ENCODE data around the gene GZF1. TPM values are rescaled to one million over a fixed set of nuclear protein-coding genes. Genes with fewer than 3 reads are reported as not detected.

GZF1 gene
- total RNA-seq, 1 experiment from 2014 or later: 13.4 TPM

GRCh38 chr20:23407781-23408464 is 45.9 kb downstream of the GZF1 start:
- no peak for DNase-seq (ENCODE audit: low spot score)

DNA sequence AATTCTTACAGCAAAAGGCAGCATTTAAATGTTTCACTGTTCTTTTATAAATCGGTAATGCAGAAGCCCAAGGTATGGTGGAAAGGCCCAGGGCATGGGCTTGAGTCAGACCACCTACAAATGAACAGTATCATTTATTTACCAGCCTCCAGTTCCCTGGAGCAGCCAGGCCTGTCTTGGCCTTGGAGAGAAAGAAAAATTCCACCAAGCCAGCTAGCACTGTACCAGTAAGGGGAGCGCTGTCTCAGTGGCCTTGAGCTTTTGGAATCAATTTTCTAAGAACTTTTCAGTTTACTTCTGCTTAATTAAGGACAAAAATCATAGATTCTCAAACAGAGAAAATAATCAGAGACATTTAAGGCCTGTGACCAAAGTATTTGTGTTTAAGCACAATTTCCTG is 47.0 kb downstream of the GZF1 start:
- DNase-seq (ENCODE audit: low spot score): no peak

- no peak for DNase-seq (ENCODE audit: low spot score)
Observed at GRCh38 chr20:23409800-23410199, 47.8 kb downstream of the GZF1 start.

DNA sequence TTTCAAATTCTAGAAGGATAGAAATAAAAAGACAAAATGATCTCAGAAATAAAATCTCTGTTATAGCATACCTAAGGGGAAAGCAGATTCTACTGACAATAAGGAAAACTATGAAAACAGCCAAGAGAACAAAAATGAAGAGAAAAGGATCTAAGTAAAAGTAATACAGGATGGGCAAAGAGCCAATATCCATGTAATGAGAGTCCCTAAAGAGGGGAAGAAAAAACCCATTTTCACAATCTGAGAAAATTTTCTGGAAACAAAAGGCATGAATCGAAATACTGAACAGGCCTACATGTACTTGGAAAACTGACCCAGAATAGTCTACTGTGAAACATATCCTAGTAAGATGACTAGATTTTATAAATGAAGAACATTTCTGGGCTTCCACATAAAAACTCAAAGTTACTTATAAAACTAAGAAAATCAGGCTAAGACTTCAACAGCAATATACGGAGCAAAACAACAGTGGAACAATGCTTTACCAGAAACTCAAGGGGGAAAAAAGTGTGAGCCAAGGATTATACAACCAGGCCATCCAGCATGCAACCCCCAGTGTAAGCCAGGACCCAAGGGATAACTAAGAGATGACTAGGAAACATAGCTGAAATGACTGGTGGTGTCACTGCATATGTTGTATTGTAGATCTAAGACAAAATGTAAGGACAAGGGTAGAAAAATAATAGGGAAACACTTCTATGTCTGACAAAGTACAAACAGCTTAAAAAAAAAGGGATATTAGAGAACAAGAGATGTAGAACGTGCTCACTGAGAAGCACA is 49.1 kb downstream of the GZF1 start:
- DNase-seq (ENCODE audit: low spot score): no peak

DNA sequence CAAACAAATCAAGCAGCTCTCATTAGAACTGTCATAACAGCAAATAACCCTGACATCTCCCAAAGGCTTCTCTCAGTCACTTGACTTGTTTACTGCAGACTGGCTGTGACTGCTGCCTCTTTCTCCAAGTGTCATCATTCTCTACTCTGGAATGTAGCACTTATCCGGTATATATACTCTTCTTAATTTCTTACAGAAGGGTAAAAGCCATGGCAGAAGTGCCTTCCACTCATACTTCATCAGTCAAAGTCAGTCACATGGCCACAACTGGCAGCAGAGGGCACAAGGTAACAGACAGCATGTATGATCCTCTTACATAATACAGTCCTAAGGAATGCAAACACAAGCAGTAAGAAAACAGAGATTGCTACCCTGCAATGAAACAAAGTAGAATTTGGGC is 50.0 kb downstream of the GZF1 start:
- DNase-seq (ENCODE audit: low spot score): no peak

DNA sequence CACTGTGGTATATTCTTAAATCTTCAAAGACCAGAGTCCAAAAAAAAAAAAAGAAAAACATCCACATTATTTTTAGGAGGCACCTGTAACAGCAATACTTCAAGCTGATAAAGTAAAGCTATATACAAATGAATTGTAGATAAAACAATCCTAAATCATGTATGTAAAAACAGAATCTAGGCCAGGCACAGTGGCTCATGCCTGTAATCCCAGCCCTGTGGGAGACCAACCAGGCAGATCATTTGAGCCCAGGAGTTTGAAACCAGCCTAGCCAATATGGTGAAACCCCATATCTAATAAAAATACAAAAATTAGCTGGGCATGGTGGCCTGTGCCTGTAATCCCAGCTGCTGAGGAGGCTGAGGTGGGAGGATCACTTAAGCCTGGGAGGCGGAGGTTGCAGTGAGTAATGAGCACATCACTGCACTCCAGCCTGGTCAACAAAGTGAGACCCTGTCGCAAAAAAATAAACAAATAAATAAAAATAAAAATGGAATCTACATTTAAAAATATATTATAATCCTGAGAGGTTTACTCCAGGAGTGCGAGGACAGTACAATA is 52.0 kb downstream of the GZF1 start:
- DNase-seq (ENCODE audit: low spot score): no peak

DNA sequence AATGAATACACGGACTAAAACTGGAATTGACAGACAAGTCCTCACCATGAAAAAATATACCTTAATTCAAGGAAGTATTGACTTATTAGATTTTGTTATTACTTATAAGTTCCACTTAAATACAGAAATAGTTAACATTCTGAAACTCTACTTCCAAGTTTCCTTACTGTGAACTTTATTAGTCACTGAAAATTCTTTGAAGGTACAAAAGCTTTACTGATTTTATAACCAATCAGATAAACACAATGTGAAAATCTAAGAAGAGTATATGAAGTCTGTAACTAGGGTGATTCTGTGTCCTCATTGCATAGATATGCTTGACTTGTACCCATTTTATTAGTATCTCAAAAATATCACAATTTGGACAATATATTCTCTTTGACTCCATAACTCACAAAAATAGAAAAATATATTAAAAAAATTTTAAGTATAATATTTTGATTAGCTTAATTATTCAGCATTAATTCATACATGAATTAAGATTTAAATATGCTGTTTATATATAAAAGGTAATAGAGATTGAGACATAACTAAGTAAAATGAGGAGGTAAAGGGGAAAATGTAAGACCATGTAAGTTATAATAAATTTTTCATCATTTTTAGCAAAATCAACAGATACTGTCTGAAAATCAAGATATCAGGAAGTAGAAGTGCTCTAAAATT is 52.7 kb downstream of the GZF1 start:
- DNase-seq (ENCODE audit: low spot score): no peak

- no peak for DNase-seq (ENCODE audit: low spot score)
Observed at GRCh38 chr20:23415555-23415954, 53.6 kb downstream of the GZF1 start.

- no peak for DNase-seq (ENCODE audit: low spot score)
Observed at GRCh38 chr20:23415959-23416583, 54.1 kb downstream of the GZF1 start.

DNA sequence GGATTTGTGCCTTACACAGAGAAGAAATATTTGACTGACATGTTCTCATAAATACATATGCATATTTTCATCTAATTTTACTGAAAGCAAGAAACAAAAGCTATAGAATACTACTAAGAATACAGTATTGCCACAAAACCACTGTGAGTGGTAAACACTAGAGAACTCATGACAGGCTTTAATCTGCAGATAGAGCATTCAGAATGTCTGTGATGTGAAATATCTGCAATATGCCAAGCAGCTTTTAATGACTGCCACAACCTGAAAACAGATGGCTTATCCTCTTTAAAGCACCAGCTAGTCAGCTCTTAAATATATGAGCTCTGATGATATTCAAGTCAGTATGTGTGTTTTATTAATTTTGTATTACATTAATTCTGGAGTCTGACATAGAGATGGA is 55.9 kb downstream of the GZF1 start:
- DNase-seq (ENCODE audit: low spot score): no peak

DNA sequence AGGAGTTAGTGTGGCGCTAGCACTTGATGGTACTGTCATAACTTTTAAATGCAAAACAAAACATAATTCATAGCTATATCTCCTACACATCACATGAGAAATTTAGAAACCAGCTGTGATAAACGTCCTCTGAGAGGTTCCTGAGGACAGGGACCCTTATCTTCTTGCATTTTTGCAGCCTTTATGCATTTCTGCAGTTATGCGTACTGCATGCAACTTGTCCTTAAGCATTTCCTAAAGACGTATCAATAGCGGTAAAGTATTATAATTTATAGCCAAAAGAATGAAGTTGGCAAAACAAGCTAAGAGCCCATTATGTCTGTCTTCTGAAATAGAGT is 57.6 kb downstream of the GZF1 start:
- no peak for DNase-seq (ENCODE audit: low spot score)

- peak; percentile 16 for DNase-seq (ENCODE audit: low spot score)
Observed at GRCh38 chr20:23419995-23420901, 58.3 kb downstream of the GZF1 start.

GRCh38 chr20:23420943-23421931 is 59.3 kb downstream of the GZF1 start, which contains the start of gene NAPB:
NAPB (minus strand) TSS chr20:23421488; CDS start chr20:23421402, 86 bp downstream.
- peak; percentile 84 for DNase-seq (ENCODE audit: low spot score)

Other genes starting within 250 kb of the GZF1 start
- 62.8 and 66.8 TPM in 2 replicates for gene NXT1, start 11.4 kb upstream of the GZF1 start, total RNA-seq (2014; rRNA removed; shearing (Covaris generic))
- 3.1 and 3.6 TPM in 2 replicates for gene NAPB, start 59.3 kb downstream of the GZF1 start, total RNA-seq (2014; rRNA removed; shearing (Covaris generic))
- gene CSTL1, start 77.5 kb downstream of the GZF1 start, total RNA-seq (2014; rRNA removed; shearing (Covaris generic)): not detected in 2 replicates
- gene CST11, start 90.7 kb downstream of the GZF1 start, total RNA-seq (2014; rRNA removed; shearing (Covaris generic)): not detected in 2 replicates
- gene CST8, start 128.9 kb downstream of the GZF1 start, total RNA-seq (2014; rRNA removed; shearing (Covaris generic)): not detected in 2 replicates
- not detected in 2 replicates for gene CST9L, start 206.3 kb downstream of the GZF1 start, total RNA-seq (2014; rRNA removed; shearing (Covaris generic))
- not detected in 2 replicates for gene CST9, start 243.7 kb downstream of the GZF1 start, total RNA-seq (2014; rRNA removed; shearing (Covaris generic))